Type B pancreatic cell (in vitro differentiated cells): ENCODE data around the gene SLCO4A1. TPM values are rescaled to one million over a fixed set of nuclear protein-coding genes. Genes with fewer than 3 reads are reported as not detected.

Source experiments
- DNase-seq: peaks from one replicate; pipeline ENCODE4 v3.0.0; 2021; ENCODE audit warnings: mixed read lengths; ENCODE audit not compliant: unreplicated experiment; ENCODE audit errors: extremely low spot score
- H3K27ac Mint-ChIP-seq: 2 replicates; pipeline ENCODE4 v1.8.0; 2021; ENCODE audit warnings: mild to moderate bottlenecking, mixed read lengths
- H3K27me3 Mint-ChIP-seq: 2 replicates; pipeline ENCODE4 v1.8.0; 2021; ENCODE audit warnings: mixed read lengths
- H3K36me3 Mint-ChIP-seq: 2 replicates; pipeline ENCODE4 v1.8.0; 2021; ENCODE audit warnings: mixed read lengths
- H3K4me1 Mint-ChIP-seq: one replicate; pipeline ENCODE4 v1.8.0; 2021; ENCODE audit warnings: mixed read lengths; ENCODE audit not compliant: unreplicated experiment
- H3K4me3 Mint-ChIP-seq: 2 replicates; pipeline ENCODE4 v1.8.0; 2021; ENCODE audit warnings: mild to moderate bottlenecking, mixed read lengths
- H3K9me3 Mint-ChIP-seq: 2 replicates; pipeline ENCODE4 v1.8.0; 2021; ENCODE audit warnings: mixed read lengths
- CTCF ChIP-seq: fragments of 200-600 bp; sonication (generic); conservative IDR thresholded peaks from 2 replicates; pipeline ENCODE4 v1.5.0; 2021; ENCODE audit warnings: antibody characterized with exemption, mild to moderate bottlenecking
- total RNA-seq: library from RNA; stranded (reverse); gene quantifications from 2 replicates; pipeline ENCODE4 v1.2.1, GENCODE V29; 2021; ENCODE audit warnings: low replicate concordance

SLCO4A1 gene
- total RNA-seq, 1 donor from 2014 or later: 5.3 TPM

- no peak overlapping the region for H3K4me3 Mint-ChIP-seq
- DNase-seq: no peak
- peaks cover 35% of the 10 kb centered on the region for H3K4me1 Mint-ChIP-seq
- H3K9me3 Mint-ChIP-seq: no peaks in the 10 kb centered on the region
- H3K27ac Mint-ChIP-seq: no peak overlapping the region
- peaks cover 11% of the 10 kb centered on the region for H3K27me3 Mint-ChIP-seq
- no peaks in the 10 kb centered on the region for H3K36me3 Mint-ChIP-seq
- TF ChIP-seq CTCF: no peak
Observed at GRCh38 chr20:62689861-62690260, 47.6 kb downstream of the SLCO4A1 start.

- no peak overlapping the region for H3K4me3 Mint-ChIP-seq
Observed at GRCh38 chr20:62690261-62690820, 48.0 kb downstream of the SLCO4A1 start.

GRCh38 chr20:62691487-62691886 is 49.2 kb downstream of the SLCO4A1 start:
- DNase-seq: no peak
- H3K4me3 Mint-ChIP-seq: no peak overlapping the region
- no peaks in the 10 kb centered on the region for H3K9me3 Mint-ChIP-seq
- TF ChIP-seq CTCF: no peak
- H3K36me3 Mint-ChIP-seq: no peaks in the 10 kb centered on the region
- no peak overlapping the region for H3K27ac Mint-ChIP-seq
- peaks cover 6% of the 10 kb centered on the region for H3K27me3 Mint-ChIP-seq
- peaks cover 22% of the 10 kb centered on the region for H3K4me1 Mint-ChIP-seq

More at GRCh38 chr20:62690261-62690820, 48.0 kb downstream of the SLCO4A1 start:
- Mint-ChIP-seq H3K4me1 (peaks cover 33% of the 10 kb centered on the region), H3K9me3 (no peaks in the 10 kb centered on the region), H3K27ac (no peak overlapping the region), H3K36me3 (no peaks in the 10 kb centered on the region), H3K27me3 (peaks cover 10% of the 10 kb centered on the region)
- DNase-seq: no peak
- no peak for TF ChIP-seq CTCF

GRCh38 chr20:62692176-62692575 is 49.9 kb downstream of the SLCO4A1 start:
- Mint-ChIP-seq H3K36me3 (no peaks in the 10 kb centered on the region), H3K27me3 (peaks cover 6% of the 10 kb centered on the region), H3K9me3 (no peaks in the 10 kb centered on the region), H3K4me3 (no peak overlapping the region), H3K27ac (no peak overlapping the region), H3K4me1 (peaks cover 19% of the 10 kb centered on the region)
- no peak for DNase-seq
- no peak for TF ChIP-seq CTCF

GRCh38 chr20:62692801-62693523 is 50.7 kb downstream of the SLCO4A1 start:
- H3K4me1 Mint-ChIP-seq: peaks cover 23% of the 10 kb centered on the region

More at GRCh38 chr20:62692801-62693523, 50.7 kb downstream of the SLCO4A1 start:
- Mint-ChIP-seq H3K36me3 (no peaks in the 10 kb centered on the region), H3K27ac (no peak overlapping the region), H3K9me3 (no peaks in the 10 kb centered on the region), H3K4me3 (no peak overlapping the region), H3K27me3 (peaks cover 10% of the 10 kb centered on the region)
- TF ChIP-seq CTCF: no peak
- DNase-seq: no peak
